Fibroblast of lung (primary cell): ENCODE results near the gene RSPH3.

ENCODE experiments used
- EZH2 ChIP-seq: IDR thresholded peaks from 2 replicates; pipeline ENCODE4 v1.5.1; 2012; ENCODE audit warnings: low read length, control low read depth, mild to moderate bottlenecking; ENCODE audit errors: missing control alignments
- TF ChIP-seq, protein P1 (sequence below), 2 donors: IDR thresholded peaks in 1 of 2; conservative IDR thresholded peaks in 1 of 2; 1 replicate in 1 of 2; 2 replicates in 1 of 2; pipeline ENCODE4 v1.5.1; 2011 to 2012; ENCODE audit warnings: low read length in 2 of 2, control low read depth in 1 of 2, inconsistent platforms in 1 of 2, low read depth in 1 of 2, mild to moderate bottlenecking in 1 of 2

GRCh38 chr6:158977382-158977781 is 22.6 kb downstream of the RSPH3 start:
- TF ChIP-seq EZH2: no peak
- TF ChIP-seq, protein P1, sequence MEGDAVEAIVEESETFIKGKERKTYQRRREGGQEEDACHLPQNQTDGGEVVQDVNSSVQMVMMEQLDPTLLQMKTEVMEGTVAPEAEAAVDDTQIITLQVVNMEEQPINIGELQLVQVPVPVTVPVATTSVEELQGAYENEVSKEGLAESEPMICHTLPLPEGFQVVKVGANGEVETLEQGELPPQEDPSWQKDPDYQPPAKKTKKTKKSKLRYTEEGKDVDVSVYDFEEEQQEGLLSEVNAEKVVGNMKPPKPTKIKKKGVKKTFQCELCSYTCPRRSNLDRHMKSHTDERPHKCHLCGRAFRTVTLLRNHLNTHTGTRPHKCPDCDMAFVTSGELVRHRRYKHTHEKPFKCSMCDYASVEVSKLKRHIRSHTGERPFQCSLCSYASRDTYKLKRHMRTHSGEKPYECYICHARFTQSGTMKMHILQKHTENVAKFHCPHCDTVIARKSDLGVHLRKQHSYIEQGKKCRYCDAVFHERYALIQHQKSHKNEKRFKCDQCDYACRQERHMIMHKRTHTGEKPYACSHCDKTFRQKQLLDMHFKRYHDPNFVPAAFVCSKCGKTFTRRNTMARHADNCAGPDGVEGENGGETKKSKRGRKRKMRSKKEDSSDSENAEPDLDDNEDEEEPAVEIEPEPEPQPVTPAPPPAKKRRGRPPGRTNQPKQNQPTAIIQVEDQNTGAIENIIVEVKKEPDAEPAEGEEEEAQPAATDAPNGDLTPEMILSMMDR (conservative IDR thresholded peaks at IDR 0.05 in 1 of 2, IDR thresholded peaks at IDR 0.05 in 1 of 2; ENCODE audit: low read depth in 1 of 2, low read length in 2 of 2): no peak
